ENCODE data around the gene TNRC6A.
"Not testable (repeated sequence)": the region's sequence is repeated elsewhere in the genome, so short reads cannot be mapped to it uniquely, and the experiment has no call there.

TNRC6A gene

GRCh38 chr16:24836836-24837235 is 107.4 kb downstream of the TNRC6A start:
- no peak overlapping the region for H3K9ac ChIP-seq (ENCODE audit: low read length)
- DNase-seq (ENCODE audit: low read depth): no peak
- H3K36me3 ChIP-seq (ENCODE audit: control insufficient read depth, insufficient read depth, low read length, severe bottlenecking): no peaks in the 10 kb centered on the region

GRCh38 chr16:24837969-24838368 is 108.5 kb downstream of the TNRC6A start:
- H3K9ac ChIP-seq (ENCODE audit: low read length): no peak overlapping the region
- no peaks in the 10 kb centered on the region for H3K27me3 ChIP-seq (replicated peaks; ENCODE audit: control insufficient read depth, insufficient read depth, low read length)
- H3K4me1 ChIP-seq (ENCODE audit: control insufficient read depth, insufficient read depth, low read length): peaks cover 24% of the 10 kb centered on the region
- no peaks in the 10 kb centered on the region for H3K36me3 ChIP-seq (ENCODE audit: control insufficient read depth, insufficient read depth, low read length, severe bottlenecking)
- H3K9me3 ChIP-seq (ENCODE audit: control insufficient read depth, low read length): no peaks in the 10 kb centered on the region
- DNase-seq (ENCODE audit: low read depth): no peak
- H3K4me3 ChIP-seq (ENCODE audit: low read length): no peak overlapping the region

More at GRCh38 chr16:24836836-24837235, 107.4 kb downstream of the TNRC6A start:
- Histone ChIP-seq H3K4me1 (ENCODE audit: control insufficient read depth, insufficient read depth, low read length) (peaks cover 24% of the 10 kb centered on the region), H3K4me3 (ENCODE audit: low read length) (no peak overlapping the region), H3K9me3 (ENCODE audit: control insufficient read depth, low read length) (no peaks in the 10 kb centered on the region), H3K27me3 (replicated peaks; ENCODE audit: control insufficient read depth, insufficient read depth, low read length) (no peaks in the 10 kb centered on the region)

- peak overlapping the region; percentile 63 for H3K4me3 ChIP-seq (ENCODE audit: low read length)
- peak; percentile 65 for DNase-seq (ENCODE audit: low read depth)
- H3K9ac ChIP-seq (ENCODE audit: low read length): peak overlapping the region; percentile 75
- no peaks in the 10 kb centered on the region for H3K9me3 ChIP-seq (ENCODE audit: control insufficient read depth, low read length)
- no peaks in the 10 kb centered on the region for H3K36me3 ChIP-seq (ENCODE audit: control insufficient read depth, insufficient read depth, low read length, severe bottlenecking)
- H3K27me3 ChIP-seq (replicated peaks; ENCODE audit: control insufficient read depth, insufficient read depth, low read length): no peaks in the 10 kb centered on the region
- peaks cover 24% of the 10 kb centered on the region for H3K4me1 ChIP-seq (ENCODE audit: control insufficient read depth, insufficient read depth, low read length)
Measured at GRCh38 chr16:24838554-24839266, 109.3 kb downstream of the TNRC6A start.

GRCh38 chr16:24839347-24839972 is 110.0 kb downstream of the TNRC6A start:
- H3K4me1 ChIP-seq (ENCODE audit: control insufficient read depth, insufficient read depth, low read length): peaks cover 20% of the 10 kb centered on the region
- H3K9me3 ChIP-seq (ENCODE audit: control insufficient read depth, low read length): no peaks in the 10 kb centered on the region
- no peak for DNase-seq (ENCODE audit: low read depth)
- peak overlapping the region; percentile 75 for H3K9ac ChIP-seq (ENCODE audit: low read length)
- no peaks in the 10 kb centered on the region for H3K36me3 ChIP-seq (ENCODE audit: control insufficient read depth, insufficient read depth, low read length, severe bottlenecking)
- peak overlapping the region; percentile 63 for H3K4me3 ChIP-seq (ENCODE audit: low read length)
- H3K27me3 ChIP-seq (replicated peaks; ENCODE audit: control insufficient read depth, insufficient read depth, low read length): no peaks in the 10 kb centered on the region

DNA sequence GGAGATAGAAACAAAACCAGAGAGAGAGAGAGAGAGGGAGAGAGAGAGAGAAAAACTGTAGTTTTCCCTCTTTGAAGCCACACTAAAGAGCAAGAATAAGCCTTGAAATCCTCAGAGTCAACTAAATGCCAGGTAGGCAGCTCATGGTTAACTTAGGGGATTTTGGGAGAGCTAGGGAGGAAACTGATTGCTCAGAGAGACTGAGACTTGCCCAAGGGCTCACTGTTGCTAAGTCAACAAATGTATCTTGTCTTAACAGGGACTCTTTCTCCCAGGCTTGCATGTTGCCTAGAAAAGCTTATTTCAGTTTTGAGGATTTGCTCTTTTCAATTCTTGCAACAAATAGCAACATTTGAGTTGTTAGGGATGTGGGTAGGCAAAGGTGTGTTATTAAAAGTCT is 111.8 kb downstream of the TNRC6A start:
- H3K36me3 ChIP-seq (ENCODE audit: control insufficient read depth, insufficient read depth, low read length, severe bottlenecking): no peaks in the 10 kb centered on the region

DNA sequence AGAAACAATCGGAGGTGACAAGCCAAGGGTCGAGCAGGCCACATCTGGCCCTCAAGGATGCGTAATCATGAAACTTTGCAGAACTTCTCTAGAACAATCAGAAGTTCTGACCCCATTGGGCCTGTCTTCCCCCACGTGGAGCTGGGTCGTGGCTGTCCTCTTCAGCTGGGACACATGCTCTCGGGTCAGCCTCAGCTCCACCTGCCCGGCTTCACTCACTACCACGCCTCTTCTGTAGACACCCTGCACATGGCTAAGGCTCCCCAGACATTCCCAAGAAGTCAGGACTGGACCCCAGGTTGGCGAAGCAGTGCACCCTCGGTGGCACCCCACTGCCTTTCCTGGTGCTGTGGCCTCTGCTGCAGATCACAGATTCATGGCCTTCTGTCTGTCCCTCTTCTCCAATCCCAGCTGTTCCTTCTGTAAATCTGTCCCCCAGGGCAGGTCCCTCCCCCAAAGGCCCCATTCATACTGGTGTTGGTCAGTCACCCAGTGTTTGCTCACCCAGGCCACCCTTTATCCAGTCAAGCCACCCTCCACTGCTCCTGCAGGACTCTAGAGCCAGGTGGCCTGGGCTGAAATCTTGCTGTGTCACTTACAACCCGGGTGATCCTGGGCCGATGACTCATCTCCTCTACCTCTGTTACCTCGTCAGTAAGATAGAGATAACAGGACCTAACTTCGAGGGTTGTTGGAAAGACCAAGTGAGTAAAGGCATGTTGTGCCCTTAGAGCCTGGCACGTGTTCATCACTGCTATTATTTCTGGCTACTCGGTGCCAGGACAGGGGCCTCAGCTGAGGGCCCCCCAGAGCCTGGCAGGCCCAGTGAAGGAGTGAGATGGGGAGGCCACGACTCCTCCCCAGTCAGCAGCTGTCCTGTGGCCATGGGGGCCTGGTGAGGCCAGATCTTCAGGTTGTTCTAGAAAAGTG is 114.9 kb downstream of the TNRC6A start:
- no peak for DNase-seq (ENCODE audit: low read depth)

More for the DNA sequence above, 111.8 kb downstream of the TNRC6A start:
- Histone ChIP-seq H3K9me3 (ENCODE audit: control insufficient read depth, low read length) (no peaks in the 10 kb centered on the region), H3K4me1 (ENCODE audit: control insufficient read depth, insufficient read depth, low read length) (peaks cover 16% of the 10 kb centered on the region), H3K4me3 (ENCODE audit: low read length) (no peak overlapping the region), H3K9ac (ENCODE audit: low read length) (no peak overlapping the region), H3K27me3 (replicated peaks; ENCODE audit: control insufficient read depth, insufficient read depth, low read length) (no peaks in the 10 kb centered on the region)
- DNase-seq (ENCODE audit: low read depth): no peak

DNA sequence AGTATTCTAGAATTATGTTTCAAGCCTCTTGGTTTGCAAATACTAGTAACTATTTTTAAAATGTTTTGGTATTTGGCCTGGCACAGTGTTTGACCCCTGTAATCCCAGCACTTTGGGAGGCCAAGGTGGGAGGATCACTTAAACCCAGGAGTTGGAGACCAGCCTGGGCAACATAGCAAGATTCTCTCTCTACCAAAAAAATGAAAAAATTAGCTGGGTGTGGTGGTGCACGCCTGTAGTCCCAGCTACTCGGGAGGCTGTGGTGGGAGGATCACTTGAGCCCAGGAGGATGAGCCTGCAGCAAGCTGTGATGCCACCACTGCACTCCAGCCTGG is 115.5 kb downstream of the TNRC6A start:
- H3K27me3 ChIP-seq (replicated peaks; ENCODE audit: control insufficient read depth, insufficient read depth, low read length); H3K9ac ChIP-seq (ENCODE audit: low read length); DNase-seq (ENCODE audit: low read depth); H3K4me3 ChIP-seq (ENCODE audit: low read length); H3K4me1 ChIP-seq (ENCODE audit: control insufficient read depth, insufficient read depth, low read length); H3K36me3 ChIP-seq (ENCODE audit: control insufficient read depth, insufficient read depth, low read length, severe bottlenecking); H3K9me3 ChIP-seq (ENCODE audit: control insufficient read depth, low read length): not testable (repeated sequence)

More for the DNA sequence above, 114.9 kb downstream of the TNRC6A start:
- Histone ChIP-seq H3K9ac (ENCODE audit: low read length) (no peak overlapping the region), H3K9me3 (ENCODE audit: control insufficient read depth, low read length) (no peaks in the 10 kb centered on the region), H3K27me3 (replicated peaks; ENCODE audit: control insufficient read depth, insufficient read depth, low read length) (no peaks in the 10 kb centered on the region), H3K4me1 (ENCODE audit: control insufficient read depth, insufficient read depth, low read length) (peaks cover 7% of the 10 kb centered on the region), H3K4me3 (ENCODE audit: low read length) (no peak overlapping the region), H3K36me3 (ENCODE audit: control insufficient read depth, insufficient read depth, low read length, severe bottlenecking) (no peaks in the 10 kb centered on the region)

DNA sequence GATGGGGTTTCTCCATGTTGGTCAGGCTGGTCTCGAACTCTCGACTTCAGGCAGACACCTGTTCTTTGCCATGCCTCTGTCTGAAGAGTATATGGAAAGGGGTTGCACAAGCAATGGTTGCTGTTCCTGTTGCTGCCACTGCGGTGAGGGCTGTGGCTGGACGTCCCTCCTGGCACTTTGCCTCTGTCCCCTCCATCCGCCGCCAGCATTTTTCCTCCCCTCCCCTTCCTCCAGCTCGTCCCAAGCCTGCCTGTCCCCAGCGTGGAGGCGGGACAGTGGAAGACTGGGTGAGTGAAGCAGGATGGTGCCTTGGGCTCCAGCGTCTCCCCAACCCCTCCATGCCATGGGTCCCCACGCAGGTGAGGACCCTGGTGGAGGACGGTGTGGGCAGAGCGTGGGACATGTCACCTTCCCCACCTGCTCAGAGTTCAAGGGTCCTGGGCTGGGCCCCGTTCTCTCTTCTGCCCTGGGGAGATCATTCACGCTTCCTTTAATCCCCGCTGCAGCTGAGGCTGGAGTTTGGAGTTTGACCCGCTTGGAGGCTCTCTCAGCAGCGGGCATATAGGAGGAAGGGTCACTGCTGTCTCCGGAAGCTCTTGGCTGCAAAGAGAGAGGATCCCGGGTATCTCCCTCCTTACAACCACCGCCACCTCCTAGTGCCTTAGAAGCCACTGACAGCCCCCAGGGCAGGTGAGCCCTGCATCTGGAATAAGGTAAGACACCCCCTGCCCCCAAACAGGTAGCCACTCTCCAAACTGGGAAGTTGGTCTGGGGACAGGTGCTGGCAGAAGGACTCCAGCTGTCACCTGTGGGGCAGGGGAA is 116.5 kb downstream of the TNRC6A start, which contains the start of gene SLC5A11:
SLC5A11 (plus strand) TSS at position 238 of the 822 bp plus-strand sequence. CDS start 12,681 bp downstream, outside the sequence.
- no peak for DNase-seq (ENCODE audit: low read depth)
- H3K9me3 ChIP-seq (ENCODE audit: control insufficient read depth, low read length): no peaks in the 10 kb centered on the region
- peaks cover 12% of the 10 kb centered on the region for H3K4me1 ChIP-seq (ENCODE audit: control insufficient read depth, insufficient read depth, low read length)
- no peak within 1 kb of the TSS for H3K9ac ChIP-seq (ENCODE audit: low read length)
- no peak within 1 kb of the TSS for H3K4me3 ChIP-seq (ENCODE audit: low read length)
- H3K36me3 ChIP-seq (ENCODE audit: control insufficient read depth, insufficient read depth, low read length, severe bottlenecking): no peaks in the 10 kb centered on the region
- no peaks in the 10 kb centered on the region for H3K27me3 ChIP-seq (replicated peaks; ENCODE audit: control insufficient read depth, insufficient read depth, low read length)

- H3K9me3 ChIP-seq (ENCODE audit: control insufficient read depth, low read length): no peaks in the 10 kb centered on the region
- peaks cover 12% of the 10 kb centered on the region for H3K4me1 ChIP-seq (ENCODE audit: control insufficient read depth, insufficient read depth, low read length)
- no peak for DNase-seq (ENCODE audit: low read depth)
- no peaks in the 10 kb centered on the region for H3K36me3 ChIP-seq (ENCODE audit: control insufficient read depth, insufficient read depth, low read length, severe bottlenecking)
- no peak overlapping the region for H3K4me3 ChIP-seq (ENCODE audit: low read length)
- H3K9ac ChIP-seq (ENCODE audit: low read length): no peak overlapping the region
- H3K27me3 ChIP-seq (replicated peaks; ENCODE audit: control insufficient read depth, insufficient read depth, low read length): no peaks in the 10 kb centered on the region
Measured at GRCh38 chr16:24846548-24847357, 117.3 kb downstream of the TNRC6A start.

GRCh38 chr16:24847358-24847664 is 117.9 kb downstream of the TNRC6A start:
- no peaks in the 10 kb centered on the region for H3K9me3 ChIP-seq (ENCODE audit: control insufficient read depth, low read length)
- H3K27me3 ChIP-seq (replicated peaks; ENCODE audit: control insufficient read depth, insufficient read depth, low read length): no peaks in the 10 kb centered on the region
- H3K4me3 ChIP-seq (ENCODE audit: low read length): no peak overlapping the region
- H3K9ac ChIP-seq (ENCODE audit: low read length): no peak overlapping the region
- H3K36me3 ChIP-seq (ENCODE audit: control insufficient read depth, insufficient read depth, low read length, severe bottlenecking): no peaks in the 10 kb centered on the region
- DNase-seq (ENCODE audit: low read depth): no peak
- peaks cover 12% of the 10 kb centered on the region for H3K4me1 ChIP-seq (ENCODE audit: control insufficient read depth, insufficient read depth, low read length)
